MM.1S (cell line): ENCODE results near the gene TAC3.

ENCODE experiments used
- DNase-seq: peaks from one replicate; pipeline ENCODE4 v3.0.0-alpha.2; 2015
- H2AFZ ChIP-seq: fragments of 300-600 bp; sonication (generic); 2 replicates; pipeline ENCODE4 v1.6.0; 2016; ENCODE audit warnings: antibody characterized with exemption, low read length
- H3F3A ChIP-seq: fragments of 300-600 bp; sonication (generic); 2 replicates; pipeline ENCODE4 v1.6.1; 2016; ENCODE audit warnings: mild to moderate bottlenecking, antibody characterized with exemption, low read length, moderate library complexity, mixed read lengths; ENCODE audit not compliant: insufficient read depth
- H3K27ac ChIP-seq: fragments of 300-600 bp; sonication (generic); 2 replicates; pipeline ENCODE4 v1.5.1; 2016; ENCODE audit warnings: mild to moderate bottlenecking, low read length
- H3K27me3 ChIP-seq: fragments of 300-600 bp; sonication (generic); replicated peaks from 2 replicates; pipeline ENCODE4 v1.6.0; 2016; ENCODE audit warnings: low read length; ENCODE audit not compliant: insufficient read depth
- H3K36me3 ChIP-seq: fragments of 300-600 bp; sonication (generic); replicated peaks from 2 replicates; pipeline ENCODE4 v1.6.1; 2016; ENCODE audit warnings: mild to moderate bottlenecking, low read length, mixed read lengths; ENCODE audit not compliant: insufficient read depth
- H3K4me1 ChIP-seq: fragments of 300-600 bp; sonication (generic); 2 replicates; pipeline ENCODE4 v1.6.1; 2016; ENCODE audit warnings: low read length, mixed read lengths
- H3K4me2 ChIP-seq: fragments of 300-600 bp; sonication (generic); 2 replicates; pipeline ENCODE4 v1.6.0; 2016; ENCODE audit warnings: low read depth, low read length
- H3K4me3 ChIP-seq: fragments of 300-600 bp; sonication (generic); 2 replicates; pipeline ENCODE4 v1.5.1; 2016; ENCODE audit warnings: low read length, mixed read lengths
- H3K79me2 ChIP-seq: fragments of 300-600 bp; sonication (generic); 2 replicates; pipeline ENCODE4 v1.6.1; 2016; ENCODE audit warnings: mixed run types, low read length, mixed read lengths
- H3K9ac ChIP-seq: fragments of 300-600 bp; sonication (generic); 2 replicates; pipeline ENCODE4 v1.6.1; 2016; ENCODE audit warnings: low read length, mixed read lengths
- H3K9me2 ChIP-seq: fragments of 300-600 bp; sonication (generic); replicated peaks from 2 replicates; pipeline ENCODE4 v1.6.1; 2016; ENCODE audit warnings: mild to moderate bottlenecking, low read length, mixed read lengths; ENCODE audit not compliant: insufficient read depth
- H3K9me3 ChIP-seq: fragments of 300-600 bp; sonication (generic); replicated peaks from 2 replicates; pipeline ENCODE4 v1.6.1; 2016; ENCODE audit warnings: mild to moderate bottlenecking, low read length, mixed read lengths; ENCODE audit not compliant: insufficient read depth
- H4K20me1 ChIP-seq: fragments of 300-600 bp; sonication (generic); 2 replicates; pipeline ENCODE4 v1.6.1; 2016; ENCODE audit warnings: mild to moderate bottlenecking, low read length, moderate library complexity, mixed read lengths; ENCODE audit not compliant: insufficient read depth
- EZH2 ChIP-seq: fragments of 300-600 bp; sonication (generic); optimal IDR thresholded peaks from 2 replicates; pipeline ENCODE3; 2017; ENCODE audit warnings: low read depth, mild to moderate bottlenecking, antibody characterized with exemption, low read length, mixed read lengths
- EZH2phosphoT487 ChIP-seq: fragments of 300-600 bp; sonication (generic); IDR thresholded peaks from 2 replicates; pipeline ENCODE4 v1.6.1; 2018; ENCODE audit warnings: antibody characterized with exemption, low read length
- TF ChIP-seq, protein P1 (sequence below): fragments of 300-600 bp; sonication (generic); IDR thresholded peaks from 2 replicates; pipeline ENCODE4 v1.5.1; 2016; ENCODE audit warnings: antibody characterized with exemption, low read length, mixed read lengths

TAC3 gene

DNA sequence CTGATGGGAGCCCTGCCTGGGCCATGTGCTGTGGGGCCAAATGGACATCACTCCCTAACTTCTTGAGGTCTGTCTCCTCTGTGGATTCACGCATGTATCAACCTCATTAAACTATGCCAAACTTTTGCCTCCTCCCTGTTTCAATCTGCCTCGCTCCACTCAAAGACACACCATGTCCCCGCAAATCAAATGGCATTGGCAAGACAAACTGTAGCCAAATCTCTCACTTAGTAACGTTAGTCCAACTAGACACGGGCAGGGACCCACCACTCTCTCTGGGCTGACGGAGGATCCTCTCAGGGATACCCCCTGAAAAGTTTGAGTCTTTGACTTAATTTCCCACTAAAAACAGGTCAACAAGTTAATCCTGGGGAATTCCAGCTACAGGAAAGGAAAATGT is 18.0 kb downstream of the TAC3 start:
- H3K4me1 ChIP-seq, result peaks cover 15% of the 10 kb centered on the region
- no peaks in the 10 kb centered on the region for H3K9me3 ChIP-seq
- peaks cover 42% of the 10 kb centered on the region for H3K79me2 ChIP-seq
- H3K27me3 ChIP-seq, result no peaks in the 10 kb centered on the region
- peaks cover 3% of the 10 kb centered on the region; the same call in 1 of the 2 replicates for H3F3A ChIP-seq
- H3K9me2 ChIP-seq, result no peaks in the 10 kb centered on the region
- no peak for DNase-seq
- H3K36me3 ChIP-seq, result no peaks in the 10 kb centered on the region
- peak overlapping the region; percentile 31 for H3K4me2 ChIP-seq
- TF ChIP-seq, protein P1, sequence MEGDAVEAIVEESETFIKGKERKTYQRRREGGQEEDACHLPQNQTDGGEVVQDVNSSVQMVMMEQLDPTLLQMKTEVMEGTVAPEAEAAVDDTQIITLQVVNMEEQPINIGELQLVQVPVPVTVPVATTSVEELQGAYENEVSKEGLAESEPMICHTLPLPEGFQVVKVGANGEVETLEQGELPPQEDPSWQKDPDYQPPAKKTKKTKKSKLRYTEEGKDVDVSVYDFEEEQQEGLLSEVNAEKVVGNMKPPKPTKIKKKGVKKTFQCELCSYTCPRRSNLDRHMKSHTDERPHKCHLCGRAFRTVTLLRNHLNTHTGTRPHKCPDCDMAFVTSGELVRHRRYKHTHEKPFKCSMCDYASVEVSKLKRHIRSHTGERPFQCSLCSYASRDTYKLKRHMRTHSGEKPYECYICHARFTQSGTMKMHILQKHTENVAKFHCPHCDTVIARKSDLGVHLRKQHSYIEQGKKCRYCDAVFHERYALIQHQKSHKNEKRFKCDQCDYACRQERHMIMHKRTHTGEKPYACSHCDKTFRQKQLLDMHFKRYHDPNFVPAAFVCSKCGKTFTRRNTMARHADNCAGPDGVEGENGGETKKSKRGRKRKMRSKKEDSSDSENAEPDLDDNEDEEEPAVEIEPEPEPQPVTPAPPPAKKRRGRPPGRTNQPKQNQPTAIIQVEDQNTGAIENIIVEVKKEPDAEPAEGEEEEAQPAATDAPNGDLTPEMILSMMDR, result no peak
- TF ChIP-seq EZH2phosphoT487 (no peak), EZH2 (no peak)
- H3K27ac ChIP-seq, result peak overlapping the region; percentile 56; the same call in 1 of the 2 replicates
- H4K20me1 ChIP-seq, result no peaks in the 10 kb centered on the region
- H2AFZ ChIP-seq, result no peak overlapping the region
- H3K9ac ChIP-seq, result no peak overlapping the region
- no peak overlapping the region for H3K4me3 ChIP-seq

DNA sequence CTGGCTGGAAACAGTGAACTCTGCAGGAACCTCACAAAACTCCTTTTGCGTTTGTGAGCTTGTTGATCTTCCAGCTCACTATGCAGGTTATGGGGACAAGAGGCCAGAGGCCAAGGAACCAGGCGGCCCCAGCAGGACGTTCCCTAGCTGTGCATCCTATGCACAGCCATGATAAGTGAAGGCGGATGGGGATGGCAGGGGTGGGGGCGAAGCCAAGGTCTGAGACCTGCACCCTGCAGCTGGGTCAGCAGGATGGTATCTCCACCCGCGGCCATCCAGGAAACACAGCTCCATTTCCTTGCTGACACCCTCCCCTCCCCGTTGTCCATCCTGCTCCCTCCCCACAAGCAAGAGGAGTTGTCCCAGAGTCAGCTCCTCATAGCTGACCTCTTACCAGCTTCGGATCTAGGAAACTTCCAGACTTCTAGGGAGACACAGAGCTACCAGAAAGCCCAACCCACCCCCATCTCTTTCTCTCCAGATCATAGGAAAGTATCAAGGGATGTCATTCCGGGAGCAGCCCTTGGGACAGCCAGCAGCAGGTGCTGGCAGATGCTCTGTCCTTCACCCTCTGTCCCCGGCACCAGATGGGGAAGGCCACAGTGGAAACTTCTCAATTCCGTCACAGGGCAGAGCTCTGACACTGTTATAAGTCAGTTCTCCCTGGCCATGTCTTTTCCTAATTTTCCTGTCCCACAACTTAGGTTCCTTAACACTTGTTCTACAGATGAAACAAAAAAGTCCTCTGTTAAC is 19.4 kb downstream of the TAC3 start:
- Histone ChIP-seq H3K9me2 (no peaks in the 10 kb centered on the region), H3K9ac (no peak overlapping the region), H3K36me3 (no peaks in the 10 kb centered on the region), H3K4me3 (no peak overlapping the region), H4K20me1 (no peaks in the 10 kb centered on the region), H3F3A (peaks cover 7% of the 10 kb centered on the region; the same call in 1 of the 2 replicates), H3K27me3 (no peaks in the 10 kb centered on the region), H3K79me2 (peaks cover 38% of the 10 kb centered on the region), H3K27ac (no peak overlapping the region), H3K4me1 (peaks cover 17% of the 10 kb centered on the region), H3K9me3 (no peaks in the 10 kb centered on the region), H3K4me2 (no peak overlapping the region), H2AFZ (no peak overlapping the region)
- no peak for DNase-seq
- no peak for TF ChIP-seq EZH2
- TF ChIP-seq, protein P1, result no peak

DNA sequence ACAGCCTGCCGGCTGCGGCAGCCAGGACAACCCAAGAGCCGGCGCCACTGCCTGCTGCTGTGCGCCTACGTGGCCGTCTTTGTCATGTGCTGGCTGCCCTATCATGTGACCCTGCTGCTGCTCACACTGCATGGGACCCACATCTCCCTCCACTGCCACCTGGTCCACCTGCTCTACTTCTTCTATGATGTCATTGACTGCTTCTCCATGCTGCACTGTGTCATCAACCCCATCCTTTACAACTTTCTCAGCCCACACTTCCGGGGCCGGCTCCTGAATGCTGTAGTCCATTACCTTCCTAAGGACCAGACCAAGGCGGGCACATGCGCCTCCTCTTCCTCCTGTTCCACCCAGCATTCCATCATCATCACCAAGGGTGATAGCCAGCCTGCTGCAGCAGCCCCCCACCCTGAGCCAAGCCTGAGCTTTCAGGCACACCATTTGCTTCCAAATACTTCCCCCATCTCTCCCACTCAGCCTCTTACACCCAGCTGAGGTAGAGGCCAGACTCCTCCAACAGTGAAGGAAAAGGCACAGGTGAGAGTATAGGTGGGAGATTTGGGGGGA is 20.3 kb downstream of the TAC3 start:
- Histone ChIP-seq H3K36me3 (no peaks in the 10 kb centered on the region), H2AFZ (no peak overlapping the region), H3K27ac (no peak overlapping the region), H4K20me1 (no peaks in the 10 kb centered on the region), H3K9me2 (no peaks in the 10 kb centered on the region), H3K4me1 (peaks cover 27% of the 10 kb centered on the region), H3K4me3 (no peak overlapping the region), H3K79me2 (peaks cover 28% of the 10 kb centered on the region), H3K9me3 (no peaks in the 10 kb centered on the region), H3K9ac (no peak overlapping the region), H3K4me2 (no peak overlapping the region), H3K27me3 (no peaks in the 10 kb centered on the region), H3F3A (peaks cover 15% of the 10 kb centered on the region)
- no peak for DNase-seq
- TF ChIP-seq EZH2 (no peak), EZH2phosphoT487 (no peak)
- TF ChIP-seq, protein P1, result no peak
